Natural killer cell (primary cell): ENCODE results near the gene FAT1. TPM values are rescaled to one million over a fixed set of nuclear protein-coding genes. Genes with fewer than 3 reads are reported as not detected.

Experiments
- ATAC-seq, 3 donors: fragments of 150-1000 bp in 2 of 3; fragments of 200-7000 bp in 1 of 3; cut with Tn5 transposase; 1 replicate in 1 of 3; 2 replicates in 2 of 3; pipeline ENCODE4 v1.10.0; 2021; ENCODE audit warnings: mild to moderate bottlenecking in 2 of 3, moderate library complexity in 2 of 3
- DNase-seq, 2 donors: peaks; one replicate each; pipeline versions ENCODE4 v3.0.0 to v3.0.0-alpha.2; 2013 to 2021; ENCODE audit warnings: mixed read lengths in 1 of 2
- H3K27ac ChIP-seq: one replicate; pipeline ENCODE4 v1.5.1; 2013; ENCODE audit warnings: mild to moderate bottlenecking, low read length
- H3K27me3 ChIP-seq: one replicate; pipeline ENCODE4 v1.6.1; 2013; ENCODE audit warnings: low read length; ENCODE audit not compliant: control insufficient read depth, insufficient read depth
- H3K36me3 ChIP-seq: one replicate; pipeline ENCODE4 v1.6.1; 2013; ENCODE audit warnings: low read length; ENCODE audit not compliant: control insufficient read depth, insufficient read depth
- H3K4me1 ChIP-seq: one replicate; pipeline ENCODE4 v1.6.1; 2013; ENCODE audit warnings: low read length; ENCODE audit not compliant: control insufficient read depth, insufficient read depth
- H3K4me3 ChIP-seq: one replicate; pipeline ENCODE4 v1.5.1; 2013; ENCODE audit warnings: low read length
- H3K9me3 ChIP-seq: one replicate; pipeline ENCODE4 v1.6.1; 2013; ENCODE audit warnings: low read length; ENCODE audit not compliant: control insufficient read depth, insufficient read depth
- H3K27ac Mint-ChIP-seq, 2 donors: one replicate each; pipeline ENCODE4 v1.8.0; 2022; ENCODE audit warnings: mild to moderate bottlenecking in 2 of 2, mixed read lengths in 2 of 2, moderate library complexity in 1 of 2
- H3K27me3 Mint-ChIP-seq, 2 donors: one replicate each; pipeline ENCODE4 v1.8.0; 2022; ENCODE audit warnings: low read depth in 2 of 2, mixed read lengths in 2 of 2
- H3K36me3 Mint-ChIP-seq: one replicate; pipeline ENCODE4 v1.8.0; 2022; ENCODE audit warnings: mixed read lengths
- H3K4me1 Mint-ChIP-seq, 2 donors: one replicate each; pipeline ENCODE4 v1.8.0; 2022; ENCODE audit warnings: mixed read lengths in 2 of 2
- H3K4me3 Mint-ChIP-seq: one replicate; pipeline ENCODE4 v1.8.0; 2022; ENCODE audit warnings: mild to moderate bottlenecking, moderate library complexity, mixed read lengths
- H3K9me3 Mint-ChIP-seq, 2 donors: one replicate each; pipeline ENCODE4 v1.8.0; 2022; ENCODE audit warnings: mixed read lengths in 2 of 2
- WGBS: methylation state at CpG from one replicate; pipeline ENCODE4 v1.1.7; 2013; ENCODE audit warnings: missing lambda C conversion rate; ENCODE audit not compliant: insufficient coverage; 5-methylcytosine and 5-hydroxymethylcytosine counted together
- intact Hi-C: fragments of 100-400 bp; cut with micrococcal nuclease; formaldehyde crosslinking; loops from one replicate; pipeline ENCODE4 v1.14.2; 2022
- total RNA-seq, 4 donors: library from RNA; stranded (reverse); fragments of 120-200 nt in 1 of 4; gene quantifications; one replicate each; pipeline versions ENCODE4 v1.2.3 to v1.2.4, GENCODE V29; 2013 to 2022
- TF ChIP-seq, protein P1 (sequence below): fragments of 200-600 bp; IDR thresholded peaks from one replicate; pipeline ENCODE4 v1.8.0; 2022; ENCODE audit warnings: antibody characterized with exemption

FAT1 gene
- total RNA-seq, 3 donors from 2014 or later (not counting 1 experiment from before 2014, with no cell fraction given), result not detected

DNA sequence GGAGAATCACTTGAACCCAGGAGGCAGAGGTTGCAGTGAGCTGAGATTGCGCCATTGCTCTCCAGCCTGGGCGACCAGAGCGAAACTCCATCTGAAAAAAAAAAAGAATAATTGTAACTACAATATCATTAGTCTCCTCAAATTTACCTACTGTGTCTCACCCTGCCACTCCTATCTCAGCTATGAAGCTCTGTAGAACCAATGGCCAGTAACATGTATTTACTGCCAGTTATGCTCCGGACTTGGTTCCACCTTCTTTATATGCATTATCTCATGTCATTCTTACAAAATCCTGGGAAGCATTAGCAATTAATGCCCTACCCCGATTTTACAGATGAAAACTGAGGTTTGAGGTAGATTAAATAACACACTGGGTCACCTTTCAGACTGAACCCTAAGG, 7.0 kb upstream of the FAT1 start:
- H3K27me3 Mint-ChIP-seq, result peaks cover 13 to 22% of the 10 kb centered on the region in 2 donors
- TF ChIP-seq, protein P1, sequence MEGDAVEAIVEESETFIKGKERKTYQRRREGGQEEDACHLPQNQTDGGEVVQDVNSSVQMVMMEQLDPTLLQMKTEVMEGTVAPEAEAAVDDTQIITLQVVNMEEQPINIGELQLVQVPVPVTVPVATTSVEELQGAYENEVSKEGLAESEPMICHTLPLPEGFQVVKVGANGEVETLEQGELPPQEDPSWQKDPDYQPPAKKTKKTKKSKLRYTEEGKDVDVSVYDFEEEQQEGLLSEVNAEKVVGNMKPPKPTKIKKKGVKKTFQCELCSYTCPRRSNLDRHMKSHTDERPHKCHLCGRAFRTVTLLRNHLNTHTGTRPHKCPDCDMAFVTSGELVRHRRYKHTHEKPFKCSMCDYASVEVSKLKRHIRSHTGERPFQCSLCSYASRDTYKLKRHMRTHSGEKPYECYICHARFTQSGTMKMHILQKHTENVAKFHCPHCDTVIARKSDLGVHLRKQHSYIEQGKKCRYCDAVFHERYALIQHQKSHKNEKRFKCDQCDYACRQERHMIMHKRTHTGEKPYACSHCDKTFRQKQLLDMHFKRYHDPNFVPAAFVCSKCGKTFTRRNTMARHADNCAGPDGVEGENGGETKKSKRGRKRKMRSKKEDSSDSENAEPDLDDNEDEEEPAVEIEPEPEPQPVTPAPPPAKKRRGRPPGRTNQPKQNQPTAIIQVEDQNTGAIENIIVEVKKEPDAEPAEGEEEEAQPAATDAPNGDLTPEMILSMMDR, result no peak
- H3K4me3 ChIP-seq, result no peak overlapping the region
- H3K27ac ChIP-seq, result no peak overlapping the region
- intact Hi-C loops, result no loop called here
- no peaks in the 10 kb centered on the region for H3K36me3 ChIP-seq
- H3K4me1 Mint-ChIP-seq, result no peaks in the 10 kb centered on the region
- H3K4me1 ChIP-seq, result no peaks in the 10 kb centered on the region
- DNase-seq (no peak), ATAC-seq (no peak)
- H3K9me3 Mint-ChIP-seq, result peaks cover 2 to 3% of the 10 kb centered on the region in 2 donors
- no peak overlapping the region for H3K27ac Mint-ChIP-seq
- no peak overlapping the region for H3K4me3 Mint-ChIP-seq
- peaks cover 4% of the 10 kb centered on the region for H3K9me3 ChIP-seq
- H3K36me3 Mint-ChIP-seq, result no peaks in the 10 kb centered on the region
- peaks cover 10% of the 10 kb centered on the region for H3K27me3 ChIP-seq
- 86% methylated on average over 5 of the region's 5 CpGs for WGBS

DNA sequence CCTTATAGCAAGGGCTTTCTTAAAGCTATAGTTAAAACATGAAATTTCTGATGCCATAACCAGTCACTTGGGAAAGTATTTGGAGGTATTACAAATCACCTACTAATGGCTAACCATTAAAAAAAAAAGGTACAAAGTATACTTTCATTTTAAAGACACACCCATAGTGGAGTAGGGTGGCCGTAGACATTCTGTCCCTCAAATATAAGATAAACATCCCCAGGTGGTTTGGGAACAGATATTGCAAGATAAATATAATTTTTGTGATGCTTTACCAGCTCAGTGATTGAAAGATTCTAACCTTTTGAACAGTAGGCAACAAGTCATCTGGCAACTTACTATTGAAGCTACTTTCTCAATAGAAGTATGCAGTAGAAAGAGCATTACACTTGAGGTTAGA, 6.2 kb upstream of the FAT1 start:
- Mint-ChIP-seq H3K4me1 (no peaks in the 10 kb centered on the region), H3K27me3 (peaks cover 17 to 25% of the 10 kb centered on the region in 2 donors), H3K36me3 (no peaks in the 10 kb centered on the region), H3K4me3 (no peak overlapping the region), H3K27ac (no peak overlapping the region), H3K9me3 (peaks cover 2 to 3% of the 10 kb centered on the region in 2 donors)
- Histone ChIP-seq H3K36me3 (no peaks in the 10 kb centered on the region), H3K27me3 (peaks cover 16% of the 10 kb centered on the region), H3K27ac (no peak overlapping the region), H3K9me3 (peaks cover 6% of the 10 kb centered on the region), H3K4me1 (no peaks in the 10 kb centered on the region), H3K4me3 (no peak overlapping the region)
- intact Hi-C loops, result no loop called here
- TF ChIP-seq, protein P1, result no peak
- ATAC-seq (no peak), DNase-seq (no peak)
- WGBS, result no CpG with 5 or more reads among the region's 1 CpG

DNA sequence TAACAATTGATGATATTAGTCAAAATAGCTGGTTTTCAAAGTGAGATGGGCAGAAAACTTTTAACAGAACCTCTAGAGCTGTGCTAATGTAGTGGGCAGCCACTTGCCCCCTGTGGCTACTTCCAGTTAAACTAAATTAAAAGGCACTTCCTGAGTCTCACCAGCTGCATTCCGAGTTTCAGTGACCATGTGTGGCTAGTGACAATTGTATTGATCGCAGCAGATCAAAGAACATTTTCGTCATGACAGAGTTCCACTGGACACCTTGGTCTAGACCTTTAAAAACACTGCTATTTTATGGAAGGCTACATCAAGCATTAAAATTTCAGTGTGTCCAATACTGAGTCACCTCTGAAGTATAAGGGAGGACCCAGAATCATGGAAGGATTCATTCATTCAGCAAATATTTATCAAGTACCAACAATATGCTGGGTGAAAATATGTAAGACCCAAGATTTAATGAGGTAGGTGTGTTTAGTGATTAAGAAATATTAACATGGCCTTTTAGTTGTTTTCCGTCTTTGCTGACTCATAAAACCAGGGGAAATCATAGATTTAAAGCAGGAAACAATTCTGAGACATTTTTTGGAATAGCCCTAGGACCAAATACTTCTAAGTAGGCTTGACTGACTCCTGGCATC, 5.1 kb upstream of the FAT1 start:
- Histone ChIP-seq H3K4me1 (no peaks in the 10 kb centered on the region), H3K4me3 (no peak overlapping the region), H3K9me3 (peaks cover 6% of the 10 kb centered on the region), H3K27ac (no peak overlapping the region), H3K27me3 (peaks cover 24% of the 10 kb centered on the region), H3K36me3 (no peaks in the 10 kb centered on the region)
- Mint-ChIP-seq H3K27ac (no peak overlapping the region), H3K4me3 (no peak overlapping the region), H3K9me3 (peaks cover 2 to 3% of the 10 kb centered on the region in 2 donors), H3K27me3 (peaks cover 19 to 28% of the 10 kb centered on the region in 2 donors), H3K36me3 (no peaks in the 10 kb centered on the region), H3K4me1 (no peaks in the 10 kb centered on the region)
- no peak for ATAC-seq
- WGBS, result 39% methylated on average over 4 of the region's 4 CpGs
- no peak for DNase-seq
- intact Hi-C loops, result no loop called here
- TF ChIP-seq, protein P1, result no peak
